Activated CD8-positive, alpha-beta memory T cell treated with anti-CD3 and anti-CD28 coated beads, Interleukin-2, amount 10 ng/mL, durations not matched to agents 7 days and 5 days (primary cell): ENCODE data around the gene RND2. TPM values are rescaled to one million over a fixed set of nuclear protein-coding genes. Genes with fewer than 3 reads are reported as not detected.

Source experiments
- total RNA-seq, 2 experiments: library from RNA; stranded (reverse); gene quantifications; one replicate each; pipeline ENCODE4 v1.2.3, GENCODE V29; 2021

RND2 gene
- total RNA-seq, 2 experiments from 2014 or later, result not detected

Other genes with a start within 250 kb of the RND2 start
- under 1 TPM; 0.20 to 0.59 TPM for gene WNK4, start 244.6 kb upstream of the RND2 start, total RNA-seq
- 10 to 100 TPM; 43.7 to 48.2 TPM for gene COA3, start 226.5 kb upstream of the RND2 start, total RNA-seq
- not detected for gene CNTD1, start 226.4 kb upstream of the RND2 start, total RNA-seq
- 10 to 100 TPM; 94.7 to 99.8 TPM for gene BECN1, start 200.9 kb upstream of the RND2 start, total RNA-seq
- gene PSME3, start 191.8 kb upstream of the RND2 start, total RNA-seq, result 100 to 1,000 TPM; 123 to 166 TPM
- 1 to 10 TPM; 1.8 to 2.4 TPM for gene AOC2, start 180.7 kb upstream of the RND2 start, total RNA-seq
- gene AOC3, start 174.0 kb upstream of the RND2 start, total RNA-seq, result 1 to 10 TPM; 1.1 to 1.5 TPM
- not detected for gene G6PC1, start 124.4 kb upstream of the RND2 start, total RNA-seq
- gene AARSD1, start 60.8 kb upstream of the RND2 start, total RNA-seq, result 10 to 100 TPM; 34.1 to 41.9 TPM
- gene PTGES3L, start 45.2 kb upstream of the RND2 start, total RNA-seq, result under 1 TPM in 1 of 2 experiments, not detected in 1; 0.30 TPM
- 10 to 100 TPM; 16.9 to 17.4 TPM for gene RUNDC1, start 44.7 kb upstream of the RND2 start, total RNA-seq
- gene RPL27, start 26.8 kb upstream of the RND2 start, total RNA-seq, result 100 to 1,000 TPM; 889 to 934 TPM
- gene IFI35, start 18.4 kb upstream of the RND2 start, total RNA-seq, result 100 to 1,000 TPM; 125 to 175 TPM
- 10 to 100 TPM; 10.7 to 16.8 TPM for gene VAT1, start 2.8 kb upstream of the RND2 start, total RNA-seq
- gene BRCA1, start 100.1 kb downstream of the RND2 start, total RNA-seq, result 100 to 1,000 TPM in 1 of 2 experiments, 10 to 100 TPM in 1; 84.3 to 102 TPM
- gene NBR1, start 146.0 kb downstream of the RND2 start, total RNA-seq, result 10 to 100 TPM; 46.0 to 53.0 TPM
- 10 to 100 TPM; 13.8 to 23.1 TPM for gene TMEM106A, start 186.6 kb downstream of the RND2 start, total RNA-seq
- not detected for gene CCDC200, start 203.4 kb downstream of the RND2 start, total RNA-seq
- 1,000 to 10,000 TPM; 3,839 to 7,603 TPM for gene RNU2-1, start 208.7 kb downstream of the RND2 start, total RNA-seq